Measurements from ENCODE around the gene CAMKMT. TPM values are rescaled to one million over a fixed set of nuclear protein-coding genes. Genes with fewer than 3 reads are reported as not detected.

The CAMKMT gene
- total RNA-seq, 4 donors from 2014 or later: 2.6 to 9.5 (median 5.2) TPM

GRCh38 chr2:44542520-44542919, 180.8 kb downstream of the CAMKMT start:
- no peak for DNase-seq
- no peak overlapping the region for H3K4me3 ChIP-seq
- no peaks in the 10 kb centered on the region for H3K9me3 ChIP-seq
- TF ChIP-seq POLR2A (IDR thresholded peaks at IDR 0.05) (no peak), CTCF (IDR thresholded peaks at IDR 0.05 in 4 of 5, conservative IDR thresholded peaks at IDR 0.05 in 1 of 5) (no peak)
- H3K4me1 ChIP-seq: peaks cover 0 to 4% of the 10 kb centered on the region in 2 donors
- no peak overlapping the region for H3K27ac ChIP-seq
- no peaks in the 10 kb centered on the region for H3K27me3 ChIP-seq
- in situ Hi-C loops (cut with MboI; ENCODE audit: low sequenced_read_pairs in 4 of 4) (no loop called here), intact Hi-C loops (cut with DNase I; ENCODE audit: low total_unique reads) (no loop called here)
- ATAC-seq: no peak
- H3K36me3 ChIP-seq: no peaks in the 10 kb centered on the region

GRCh38 chr2:44543773-44544725, 182.3 kb downstream of the CAMKMT start:
- no peak overlapping the region for H3K27ac ChIP-seq
- ATAC-seq: no peak
- no peak for DNase-seq
- intact Hi-C loops (cut with DNase I; ENCODE audit: low total_unique reads) (no loop called here), in situ Hi-C loops (cut with MboI; ENCODE audit: low sequenced_read_pairs in 4 of 4) (no loop called here)
- H3K36me3 ChIP-seq: no peaks in the 10 kb centered on the region
- no peaks in the 10 kb centered on the region for H3K27me3 ChIP-seq
- no peaks in the 10 kb centered on the region for H3K9me3 ChIP-seq
- H3K4me3 ChIP-seq: no peak overlapping the region
- H3K4me1 ChIP-seq: peaks cover 4 to 8% of the 10 kb centered on the region in 2 donors
- TF ChIP-seq CTCF (IDR thresholded peaks at IDR 0.05 in 4 of 5, conservative IDR thresholded peaks at IDR 0.05 in 1 of 5) (no peak), POLR2A (IDR thresholded peaks at IDR 0.05) (no peak)

GRCh38 chr2:44545005-44545404, 183.3 kb downstream of the CAMKMT start:
- Histone ChIP-seq H3K27me3 (no peaks in the 10 kb centered on the region), H3K4me3 (no peak overlapping the region), H3K4me1 (peaks cover 4 to 9% of the 10 kb centered on the region in 2 donors), H3K36me3 (no peaks in the 10 kb centered on the region), H3K9me3 (no peaks in the 10 kb centered on the region), H3K27ac (no peak overlapping the region)
- in situ Hi-C loops (cut with MboI; ENCODE audit: low sequenced_read_pairs in 4 of 4): no loop called here
- intact Hi-C loops (cut with DNase I; ENCODE audit: low total_unique reads): no loop called here
- DNase-seq: no peak
- ATAC-seq: no peak
- TF ChIP-seq CTCF (IDR thresholded peaks at IDR 0.05 in 4 of 5, conservative IDR thresholded peaks at IDR 0.05 in 1 of 5) (no peak), POLR2A (IDR thresholded peaks at IDR 0.05) (no peak)

GRCh38 chr2:44546459-44547127, 184.8 kb downstream of the CAMKMT start:
- no peak overlapping the region for H3K4me3 ChIP-seq
- intact Hi-C loops (cut with DNase I; ENCODE audit: low total_unique reads) (no loop called here), in situ Hi-C loops (cut with MboI; ENCODE audit: low sequenced_read_pairs in 4 of 4) (no loop called here)
- H3K4me1 ChIP-seq: peaks cover 4 to 9% of the 10 kb centered on the region in 2 donors
- no peaks in the 10 kb centered on the region for H3K27me3 ChIP-seq
- H3K27ac ChIP-seq: no peak overlapping the region
- ATAC-seq (no peak), DNase-seq (no peak)
- no peaks in the 10 kb centered on the region for H3K9me3 ChIP-seq
- TF ChIP-seq CTCF (IDR thresholded peaks at IDR 0.05 in 4 of 5, conservative IDR thresholded peaks at IDR 0.05 in 1 of 5) (no peak), POLR2A (IDR thresholded peaks at IDR 0.05) (no peak)
- H3K36me3 ChIP-seq: no peaks in the 10 kb centered on the region

Measured in gastrocnemius medialis (tissue), 4 donors.